Upper lobe of left lung (tissue), 4 donors: ENCODE results near the gene CUEDC1.

Source experiments
- POLR2A ChIP-seq, 4 donors: fragments of 450-650 bp; IDR thresholded peaks; one replicate each; pipeline ENCODE4 v1.5.1; 2016 to 2017; ENCODE audit warnings: antibody characterized with exemption in 4 of 4, mild to moderate bottlenecking in 2 of 4
- POLR2AphosphoS5 ChIP-seq, 2 donors: sonication (generic); formaldehyde crosslinking; IDR thresholded peaks; one replicate each; pipeline ENCODE4 v1.5.1; 2017; ENCODE audit warnings: antibody characterized with exemption in 2 of 2
- TF ChIP-seq, protein P1 (sequence below), 6 experiments: fragments of 450-650 bp in 4 of 6; fragments of 200-600 bp in 2 of 6; sonication (generic) in 2 of 6; IDR thresholded peaks; one replicate each; pipeline ENCODE4 v1.5.1; 2016 to 2019; ENCODE audit warnings: antibody characterized with exemption in 6 of 6

DNA sequence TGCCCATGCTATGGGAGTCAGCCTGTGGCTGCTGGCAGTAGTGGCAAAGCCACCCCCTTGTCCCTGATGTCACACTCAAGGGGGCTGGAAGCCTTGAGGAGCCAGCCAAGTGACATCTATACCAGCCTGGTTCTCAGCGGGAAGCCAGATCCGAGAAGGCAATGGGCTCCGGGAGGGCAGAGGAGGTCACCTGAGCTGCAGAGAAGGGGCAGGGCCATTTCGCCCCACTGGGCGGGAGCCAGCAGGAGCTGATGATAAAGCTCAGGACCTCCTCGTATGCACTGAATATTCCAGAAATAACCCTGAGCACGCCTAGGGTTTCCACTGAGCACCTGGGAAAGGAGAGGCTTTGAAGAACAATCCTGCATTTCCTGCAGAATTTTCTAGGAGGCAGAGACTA, 124.3 kb downstream of the CUEDC1 start:
- no peak for TF ChIP-seq POLR2A (IDR thresholded peaks at IDR 0.05)
- TF ChIP-seq, protein P1, sequence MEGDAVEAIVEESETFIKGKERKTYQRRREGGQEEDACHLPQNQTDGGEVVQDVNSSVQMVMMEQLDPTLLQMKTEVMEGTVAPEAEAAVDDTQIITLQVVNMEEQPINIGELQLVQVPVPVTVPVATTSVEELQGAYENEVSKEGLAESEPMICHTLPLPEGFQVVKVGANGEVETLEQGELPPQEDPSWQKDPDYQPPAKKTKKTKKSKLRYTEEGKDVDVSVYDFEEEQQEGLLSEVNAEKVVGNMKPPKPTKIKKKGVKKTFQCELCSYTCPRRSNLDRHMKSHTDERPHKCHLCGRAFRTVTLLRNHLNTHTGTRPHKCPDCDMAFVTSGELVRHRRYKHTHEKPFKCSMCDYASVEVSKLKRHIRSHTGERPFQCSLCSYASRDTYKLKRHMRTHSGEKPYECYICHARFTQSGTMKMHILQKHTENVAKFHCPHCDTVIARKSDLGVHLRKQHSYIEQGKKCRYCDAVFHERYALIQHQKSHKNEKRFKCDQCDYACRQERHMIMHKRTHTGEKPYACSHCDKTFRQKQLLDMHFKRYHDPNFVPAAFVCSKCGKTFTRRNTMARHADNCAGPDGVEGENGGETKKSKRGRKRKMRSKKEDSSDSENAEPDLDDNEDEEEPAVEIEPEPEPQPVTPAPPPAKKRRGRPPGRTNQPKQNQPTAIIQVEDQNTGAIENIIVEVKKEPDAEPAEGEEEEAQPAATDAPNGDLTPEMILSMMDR (IDR thresholded peaks at IDR 0.05) = no peak
- TF ChIP-seq POLR2AphosphoS5 (IDR thresholded peaks at IDR 0.05) = no peak
